HT-29 (cell line): ENCODE measurements around the gene GNAI3. TPM values are rescaled to one million over a fixed set of nuclear protein-coding genes. Genes with fewer than 3 reads are reported as not detected.

Experiments used
- DNase-seq: peaks from one replicate; pipeline ENCODE4 v3.0.0-alpha.2; 2015; ENCODE audit warnings: low spot score
- total RNA-seq: library from RNA; depleted of rRNA; stranded (reverse); fragments of >200 nt; shearing (Covaris generic); gene quantifications from 2 replicates; pipeline ENCODE4 v1.2.3, GENCODE V29; 2014

The GNAI3 gene
- total RNA-seq, 1 experiment from 2014 or later = 3.9 TPM

DNA sequence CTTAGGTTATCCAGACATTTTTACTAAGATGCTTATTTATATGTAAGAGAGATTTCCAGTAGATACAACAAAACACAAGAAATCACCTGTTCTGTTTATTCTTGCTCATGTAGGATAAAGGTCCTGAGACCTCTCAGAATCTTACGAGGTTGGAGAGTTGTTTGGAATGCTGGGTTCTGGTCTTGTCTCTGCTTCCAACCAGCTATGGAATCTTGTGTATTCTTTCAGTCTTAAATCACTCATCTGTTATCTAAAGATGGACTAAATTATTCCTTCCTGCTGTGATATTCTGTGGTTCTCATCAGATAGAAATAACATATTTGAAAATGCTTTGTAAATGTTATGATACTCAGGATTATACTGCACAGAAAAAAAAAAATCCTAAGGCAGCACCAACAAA lies 49.7 kb downstream of the GNAI3 start:
- no peak for DNase-seq

DNA sequence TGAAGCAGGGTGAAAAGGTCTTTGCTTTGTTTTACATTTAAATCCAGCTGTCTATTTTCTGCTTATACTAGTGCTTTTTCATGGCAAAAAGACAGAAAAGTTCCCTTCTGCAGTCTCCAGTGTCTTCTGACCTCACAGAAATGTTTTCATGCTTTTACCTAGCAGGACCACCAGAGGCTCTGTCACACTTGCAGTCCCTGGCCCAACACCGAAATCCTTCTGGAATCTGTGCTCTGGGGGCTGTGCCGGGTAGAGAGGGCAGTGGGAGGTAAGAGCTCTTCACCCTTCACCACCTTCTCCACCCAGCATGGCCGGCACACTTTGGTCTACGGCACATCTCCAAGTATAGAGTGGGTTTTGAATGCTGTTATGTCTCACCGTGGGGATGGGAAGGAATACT lies 50.2 kb downstream of the GNAI3 start:
- DNase-seq = no peak

DNA sequence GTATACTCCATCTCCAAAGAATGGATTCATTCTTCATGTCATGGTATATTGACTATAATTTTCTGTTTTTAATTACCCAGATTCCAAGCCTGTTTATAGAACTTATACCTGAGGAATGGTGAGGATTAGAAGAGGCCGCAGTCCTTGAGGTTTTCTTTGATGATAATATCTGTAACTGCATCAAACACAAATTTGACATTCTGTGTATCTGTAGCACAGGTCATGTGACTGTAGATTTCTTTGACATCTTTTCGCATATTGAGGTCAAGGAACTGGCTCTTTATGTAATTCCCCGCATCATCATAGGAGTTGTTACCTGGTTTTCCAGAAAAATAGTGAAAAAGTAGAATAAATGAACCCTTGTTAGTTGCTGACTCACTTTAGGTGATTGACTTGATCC lies 54.8 kb downstream of the GNAI3 start:
- DNase-seq = no peak

DNA sequence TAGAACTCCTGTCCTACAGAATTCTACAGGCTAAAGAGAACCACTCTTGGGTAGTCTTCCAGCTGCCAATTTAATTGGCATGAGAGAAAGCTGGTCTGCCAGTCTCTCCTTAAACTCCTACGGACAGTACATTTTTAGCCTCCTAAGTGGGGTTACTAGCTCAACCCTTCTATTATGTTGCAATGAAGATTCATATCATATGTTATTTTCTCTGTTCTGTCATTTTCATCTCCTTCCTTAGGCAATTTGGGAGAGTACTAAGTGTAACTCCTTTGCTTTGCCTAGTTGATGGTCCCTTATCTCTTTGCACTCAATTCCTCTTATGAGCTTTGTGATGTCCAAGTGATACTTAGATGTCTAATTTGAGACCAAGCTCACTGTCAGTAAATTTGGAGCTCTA lies 57.0 kb downstream of the GNAI3 start:
- DNase-seq = no peak

DNA sequence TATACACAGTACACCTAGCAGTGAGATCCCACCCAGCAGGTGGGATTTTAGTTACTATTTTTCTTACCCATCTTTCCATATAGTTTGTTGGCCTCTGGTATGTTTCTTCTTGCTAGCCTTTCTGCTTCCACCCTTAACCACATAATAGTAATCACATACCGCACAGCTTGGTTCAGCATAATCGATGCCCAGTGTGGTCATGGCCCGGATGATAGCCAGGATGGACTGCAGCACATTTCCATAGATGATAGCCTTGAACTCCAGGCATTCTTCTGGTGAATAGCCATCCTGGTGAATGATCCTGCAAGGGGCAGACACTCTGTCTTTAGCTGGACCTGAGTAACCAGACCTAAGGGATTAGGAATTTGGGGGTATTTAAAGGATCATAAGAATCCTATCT lies 61.5 kb downstream of the GNAI3 start:
- DNase-seq = no peak

DNA sequence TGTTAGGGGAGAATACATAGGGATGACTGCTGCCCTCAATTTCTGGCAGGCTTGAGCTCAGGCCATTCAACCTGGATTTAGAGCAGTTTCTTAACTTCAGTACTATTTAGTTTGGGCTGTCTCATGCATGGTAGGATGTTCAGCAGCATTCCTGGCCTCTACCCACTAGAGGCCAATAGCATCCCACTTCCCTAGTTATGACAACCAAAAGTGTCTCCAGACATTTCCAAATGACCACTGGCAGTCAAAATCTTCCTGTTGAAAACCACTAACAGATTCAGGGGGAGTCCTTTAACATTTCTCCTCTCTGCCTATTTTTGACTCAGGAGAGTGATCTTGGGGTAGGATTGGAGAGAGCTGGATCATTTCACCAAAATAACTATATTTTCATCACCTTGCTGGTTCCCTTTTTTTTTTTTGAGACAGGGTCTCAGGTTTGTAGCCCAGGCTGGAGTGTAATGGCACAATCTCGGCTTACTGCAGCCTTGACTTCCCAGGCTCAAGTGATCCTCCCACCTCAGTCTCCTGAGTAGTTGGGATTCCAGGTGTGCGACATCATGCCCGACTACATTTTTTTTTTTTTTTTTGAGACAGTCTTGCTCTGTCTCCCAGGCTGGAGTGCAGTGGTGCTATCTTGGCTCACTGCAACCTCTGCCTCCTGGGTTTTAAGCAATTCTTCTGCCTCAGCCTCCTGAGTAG lies 62.3 kb downstream of the GNAI3 start:
- DNase-seq = no peak

DNA sequence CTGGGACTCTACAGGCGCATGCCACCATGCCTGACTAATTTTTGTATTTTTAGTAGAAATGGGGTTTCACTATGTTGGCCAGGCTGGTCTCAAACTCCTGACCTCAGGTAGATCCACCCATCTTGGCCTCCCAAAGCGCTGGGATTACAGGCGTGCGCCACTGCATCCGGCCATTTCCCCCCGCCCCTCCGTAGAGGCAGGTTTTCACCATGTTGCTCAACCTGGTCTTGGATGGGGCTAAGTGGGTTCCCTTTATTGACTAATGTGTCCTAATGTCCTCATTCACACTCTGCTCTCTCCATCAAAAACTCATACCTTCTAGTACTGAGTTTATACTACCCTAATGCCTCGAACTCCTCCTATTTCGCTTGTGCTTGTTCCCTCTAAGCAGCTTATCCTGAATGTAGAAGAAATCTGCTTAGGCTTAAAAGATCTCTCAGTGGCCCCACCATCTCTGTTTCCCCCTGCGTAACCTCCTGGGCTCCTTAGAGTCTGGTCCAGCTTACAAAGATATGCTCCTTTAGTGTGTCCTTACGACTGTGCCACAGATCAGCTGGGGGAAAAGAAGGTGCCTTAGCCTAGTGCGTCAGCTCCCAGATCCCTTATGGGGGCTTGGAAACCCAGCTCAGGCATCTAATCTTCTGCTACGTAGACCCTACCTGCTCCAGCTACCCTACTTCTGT lies 63.0 kb downstream of the GNAI3 start:
- no peak for DNase-seq

DNA sequence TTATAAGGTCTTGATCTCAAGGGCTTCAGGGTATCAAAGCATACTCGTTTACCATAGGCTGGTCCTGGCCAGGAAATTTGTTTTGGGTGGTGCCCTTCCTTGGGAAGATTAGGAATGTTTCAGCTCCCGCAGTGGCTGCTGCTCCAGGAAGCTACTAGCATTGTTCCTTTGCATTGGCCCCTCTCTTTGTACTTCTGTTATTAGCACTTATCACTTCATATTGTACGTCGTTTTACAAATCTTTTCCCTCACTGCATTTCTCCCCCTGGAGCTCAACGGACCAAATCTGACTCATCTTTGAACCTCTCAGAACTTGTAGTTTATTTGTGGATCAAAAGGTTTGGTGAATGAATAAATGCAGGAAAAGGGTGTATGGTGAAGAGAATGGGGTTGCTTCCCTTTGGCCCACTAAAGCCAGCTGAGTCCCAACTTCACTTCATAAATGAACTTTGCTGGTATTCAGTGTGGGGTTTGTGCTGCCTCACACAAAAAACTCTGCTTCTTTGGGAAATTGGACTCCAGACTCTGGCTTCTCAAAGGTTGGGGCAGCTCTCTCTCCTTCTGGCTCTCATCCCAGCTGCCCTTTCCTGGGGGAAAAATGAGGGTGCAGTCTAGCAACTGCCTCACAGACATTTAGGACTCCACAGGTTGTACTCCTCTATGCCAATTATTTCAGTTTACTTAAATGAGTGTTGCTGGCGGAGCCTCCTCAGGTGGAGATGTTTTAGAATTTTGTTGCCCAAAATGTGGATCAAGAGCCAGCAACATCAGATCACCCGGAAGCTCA lies 65.1 kb downstream of the GNAI3 start:
- no peak for DNase-seq

DNA sequence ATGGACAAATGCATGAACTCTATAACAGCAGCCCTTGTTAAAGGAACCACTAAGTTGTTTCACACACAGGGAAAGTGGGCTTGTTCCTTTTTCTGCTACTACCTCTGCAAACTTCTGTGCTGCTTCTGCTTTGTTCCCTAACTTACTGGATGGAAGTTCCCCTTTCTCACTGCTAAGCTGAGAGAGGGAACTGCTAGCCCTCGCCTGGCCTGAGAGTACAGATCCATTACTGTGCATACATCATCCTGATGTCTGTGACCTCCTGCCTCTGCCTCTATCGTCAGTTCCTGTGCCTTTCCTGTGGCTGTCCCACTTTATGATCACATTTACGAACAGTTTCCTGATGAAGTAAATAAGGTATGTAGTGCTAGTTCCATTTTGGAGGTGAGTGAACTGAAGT lies 67.5 kb downstream of the GNAI3 start:
- DNase-seq = no peak

DNA sequence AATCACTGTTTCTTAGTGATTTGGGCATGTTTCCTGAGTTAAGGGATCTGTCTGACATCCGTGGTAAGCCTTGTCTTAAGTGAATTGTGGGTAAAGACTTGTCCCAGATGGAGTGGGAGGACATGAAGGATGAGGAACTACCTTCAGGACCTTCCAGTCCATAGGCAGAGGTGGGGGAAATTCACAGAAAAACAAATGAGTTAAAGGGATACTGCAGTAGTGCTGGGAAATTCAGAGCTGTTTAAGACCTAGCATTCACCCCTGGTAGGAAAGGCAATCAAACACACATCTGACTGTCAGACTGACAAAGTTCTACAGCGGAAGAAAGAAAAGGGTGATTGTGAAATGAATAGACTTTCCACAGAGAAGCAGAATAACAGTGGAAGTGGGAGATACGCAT lies 68.0 kb downstream of the GNAI3 start:
- no peak for DNase-seq

DNA sequence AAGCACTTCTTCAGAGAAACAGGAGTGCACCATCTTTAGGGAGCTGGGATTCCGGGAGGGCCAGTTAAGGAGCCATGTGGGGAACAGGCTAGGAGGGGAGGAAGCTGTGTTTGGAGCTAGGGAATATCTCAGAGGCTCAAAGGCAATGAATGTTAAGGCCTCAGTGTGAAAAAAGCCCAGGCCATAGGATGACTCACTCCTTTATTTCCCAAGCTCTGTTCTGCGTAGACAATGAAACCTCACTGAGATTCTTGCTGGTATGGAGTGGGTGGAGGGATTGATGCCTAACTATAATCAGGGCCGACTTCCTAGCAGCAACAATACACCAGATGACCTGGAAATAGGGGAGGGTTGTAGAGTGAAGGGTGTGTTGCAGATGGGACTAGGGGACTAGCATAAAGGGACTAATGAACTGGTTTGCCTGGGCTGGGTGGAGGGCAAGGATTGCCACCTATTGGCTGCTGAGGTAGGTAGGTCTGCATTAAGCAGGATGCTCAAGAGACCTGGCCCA lies 68.9 kb downstream of the GNAI3 start:
- DNase-seq = peak; percentile 58

DNA sequence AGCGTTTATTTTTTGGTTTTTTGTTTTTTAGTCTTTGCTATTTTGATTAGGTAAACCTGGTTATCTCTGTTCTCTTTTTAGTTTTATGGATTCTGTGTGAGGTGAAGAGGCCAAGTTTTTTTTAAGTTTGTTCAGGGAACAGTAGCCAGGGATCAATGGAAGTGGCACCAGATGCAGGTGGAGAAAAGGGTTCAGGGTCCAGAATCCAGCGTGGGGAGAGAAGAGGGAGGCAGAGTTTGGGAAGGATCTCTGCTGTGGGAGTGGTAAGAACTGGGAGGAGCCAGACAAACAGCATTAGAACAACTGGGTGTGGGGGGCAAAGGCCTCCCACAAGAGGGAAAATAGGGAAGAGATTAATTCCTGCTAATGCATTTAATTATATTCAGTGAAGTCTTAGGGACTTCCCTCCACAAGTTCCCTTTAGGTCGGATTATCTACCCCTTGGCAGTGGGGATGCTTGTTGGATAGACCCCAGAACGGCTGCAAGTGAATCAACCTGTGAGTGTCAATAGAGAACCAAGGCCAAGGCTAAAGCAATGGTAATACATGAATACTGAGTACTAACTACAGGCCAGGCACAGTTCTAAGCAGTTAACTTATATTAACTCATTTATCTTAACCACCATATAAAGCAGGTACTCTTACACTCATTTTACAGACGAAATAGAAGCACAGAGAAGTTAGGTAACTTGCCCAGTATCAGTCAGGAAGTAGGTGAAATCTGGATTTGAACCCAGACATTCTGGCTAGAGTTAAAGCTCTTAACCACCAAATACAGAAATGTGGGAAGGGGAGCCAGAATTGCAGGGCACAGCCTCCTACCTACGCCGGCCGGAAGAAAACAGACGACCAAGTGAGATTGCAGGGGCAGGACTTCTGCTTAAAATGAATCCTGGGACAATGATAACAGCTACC lies 70.5 kb downstream of the GNAI3 start:
- DNase-seq = peak; percentile 9

DNA sequence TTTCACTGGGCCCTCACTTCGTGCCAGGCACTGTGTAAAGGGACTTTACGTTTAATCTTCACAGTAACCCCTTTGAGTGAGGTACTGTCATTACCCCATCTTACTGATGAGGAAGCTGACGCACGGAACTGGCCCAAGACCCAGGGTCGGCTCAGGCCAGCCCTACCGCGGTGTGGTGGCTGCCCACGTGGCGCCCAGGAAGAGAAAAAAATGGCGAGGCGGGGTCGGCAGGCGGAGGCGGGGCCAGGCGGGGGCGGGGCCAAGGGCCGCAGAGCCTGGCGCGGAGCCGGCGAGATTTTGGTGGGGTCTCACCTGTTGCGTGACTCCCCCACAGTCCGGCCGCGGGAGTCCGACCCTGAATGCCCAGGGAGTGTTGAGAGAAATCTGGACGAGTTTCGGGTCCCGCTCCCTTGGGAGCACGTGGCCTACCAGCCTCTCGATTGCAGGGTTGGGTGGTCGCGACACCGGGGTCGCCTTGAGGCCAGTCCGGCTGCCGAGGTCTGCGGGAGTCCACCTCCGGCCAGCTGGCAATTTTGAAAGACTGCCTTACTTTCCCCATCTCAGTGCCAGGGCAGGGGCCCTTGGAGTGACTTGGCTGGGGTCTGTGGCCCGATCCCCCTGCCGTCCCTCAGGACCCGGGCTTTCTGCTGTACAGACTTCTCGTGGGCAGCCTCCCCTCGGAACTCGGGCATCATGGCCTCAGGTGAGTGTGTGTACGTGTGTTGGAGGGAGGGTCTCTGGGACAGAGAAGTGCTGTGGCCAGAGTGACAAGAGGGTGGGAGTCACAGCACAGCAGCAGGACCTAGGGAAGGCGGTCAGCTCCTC lies 71.4 kb downstream of the GNAI3 start, which contains the start of the genes AMPD2 and GNAT2:
Gene AMPD2, plus strand, starts transcription at position 262 of the 825 bp plus-strand sequence. CDS start 1,339 bp downstream, outside the sequence.
Gene GNAT2, minus strand, starts transcription at position 41 of the 825 bp plus-strand sequence. CDS start 6,746 bp downstream, outside the sequence.
- DNase-seq = peak; percentile 63

DNA sequence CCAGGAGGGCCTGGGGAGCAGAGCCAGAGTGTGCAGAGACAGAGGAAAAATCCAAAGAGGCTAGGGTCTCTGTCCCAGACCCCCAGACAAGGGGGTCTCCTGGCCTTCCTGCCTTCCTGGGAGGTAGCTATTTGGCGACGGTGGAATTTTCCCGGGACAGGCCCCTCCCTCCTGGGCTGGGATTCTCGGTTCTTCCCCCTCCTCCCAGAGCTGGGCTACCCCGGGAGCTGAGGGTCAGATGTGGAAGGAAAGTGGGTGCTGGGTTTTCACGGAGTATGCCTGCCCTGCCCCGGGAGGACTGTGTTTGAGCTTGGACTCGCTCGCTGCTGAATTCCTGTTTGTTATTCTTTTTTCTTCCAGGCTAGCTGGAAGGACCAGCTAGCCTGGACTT lies 72.0 kb downstream of the GNAI3 start:
- DNase-seq = peak; percentile 42

DNA sequence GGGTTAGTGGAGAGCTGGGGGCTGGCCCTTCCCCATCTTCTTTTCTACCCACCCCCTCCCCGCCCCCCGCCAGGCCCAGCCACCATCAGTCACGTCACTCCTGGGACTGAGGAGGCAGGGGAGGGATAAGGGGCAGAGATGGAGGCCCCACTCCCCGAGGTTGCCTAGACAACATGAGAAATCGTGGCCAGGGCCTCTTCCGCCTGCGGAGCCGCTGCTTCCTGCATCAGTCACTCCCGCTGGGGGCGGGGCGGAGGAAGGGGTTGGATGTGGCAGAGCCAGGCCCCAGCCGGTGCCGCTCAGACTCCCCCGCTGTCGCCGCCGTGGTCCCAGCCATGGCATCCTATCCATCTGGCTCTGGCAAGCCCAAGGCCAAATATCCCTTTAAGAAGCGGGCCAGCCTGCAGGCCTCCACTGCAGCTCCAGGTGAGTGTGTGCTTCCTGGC lies 72.4 kb downstream of the GNAI3 start:
- DNase-seq = peak; percentile 83

DNA sequence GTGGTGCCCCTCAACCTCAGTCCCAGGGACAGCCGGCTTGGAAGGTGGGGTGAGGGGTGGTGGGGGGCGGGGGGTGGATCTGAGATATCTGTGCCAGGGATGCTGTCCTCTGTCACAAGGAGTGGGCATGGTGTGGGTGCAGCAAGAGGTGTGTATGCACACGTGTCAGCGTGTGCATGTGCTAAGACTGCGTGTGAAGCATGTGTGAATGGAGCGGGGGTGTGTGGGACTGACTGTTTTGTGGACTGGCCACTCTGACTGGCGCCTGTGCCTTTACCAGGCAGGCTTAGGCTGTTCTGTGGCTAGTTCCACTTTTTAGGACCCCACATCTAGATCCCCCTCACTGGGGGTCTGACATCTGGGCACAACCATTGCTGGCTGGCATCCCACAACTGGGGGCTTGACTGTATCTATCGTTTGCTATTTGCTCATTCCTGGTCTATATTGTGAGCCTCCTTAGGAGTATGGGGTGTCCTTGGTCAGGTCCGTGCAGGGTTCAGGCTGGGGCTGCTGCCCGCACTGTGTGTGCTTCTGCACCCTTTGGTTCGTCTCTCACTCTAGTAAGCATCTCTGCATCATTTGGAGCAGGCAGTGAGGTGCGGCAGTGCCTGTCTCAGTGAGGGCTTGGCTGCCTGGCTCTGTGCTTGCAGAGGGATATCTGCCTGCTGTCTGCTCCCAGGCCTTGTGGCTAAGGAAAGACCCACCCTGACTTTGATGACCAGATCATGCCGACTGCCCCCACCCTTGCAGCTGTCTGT lies 73.1 kb downstream of the GNAI3 start:
- DNase-seq = no peak

DNA sequence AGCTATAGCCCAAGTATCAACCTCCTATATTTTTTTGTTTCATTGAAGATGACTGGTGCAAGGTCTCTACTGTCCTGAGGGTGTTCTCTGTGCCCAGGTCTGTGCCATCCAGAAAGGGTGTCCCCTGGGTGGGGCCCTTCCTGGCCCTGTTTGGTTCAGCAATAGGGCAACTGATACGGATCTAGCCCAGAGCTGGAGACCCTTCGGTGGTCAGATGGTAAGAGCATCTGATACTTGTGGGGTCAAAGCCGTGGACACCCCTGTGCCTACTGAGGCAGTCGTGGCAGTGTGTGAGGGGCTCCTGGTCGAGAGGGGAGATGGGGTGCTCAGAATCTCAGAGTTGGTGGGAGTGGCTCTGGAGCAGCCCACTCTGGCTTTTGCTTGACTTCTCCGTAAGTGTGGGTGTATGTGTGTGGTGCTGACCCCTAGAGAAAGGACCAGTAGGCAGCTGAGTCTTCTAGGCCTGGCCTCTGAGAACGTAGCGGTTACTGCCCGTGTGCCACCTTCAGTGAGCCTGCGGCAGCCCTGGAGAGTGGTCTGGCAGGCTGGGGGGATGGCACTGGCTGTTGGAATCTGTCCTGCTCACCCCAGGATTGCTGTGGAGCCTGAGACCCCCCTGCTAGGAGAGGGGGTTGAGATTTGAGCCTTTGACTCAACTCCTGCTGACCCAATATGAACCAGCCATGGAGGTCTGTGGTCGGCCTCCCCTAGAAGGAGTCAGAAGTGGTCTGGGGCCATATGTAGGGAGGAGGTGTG lies 73.9 kb downstream of the GNAI3 start:
- DNase-seq = no peak

DNA sequence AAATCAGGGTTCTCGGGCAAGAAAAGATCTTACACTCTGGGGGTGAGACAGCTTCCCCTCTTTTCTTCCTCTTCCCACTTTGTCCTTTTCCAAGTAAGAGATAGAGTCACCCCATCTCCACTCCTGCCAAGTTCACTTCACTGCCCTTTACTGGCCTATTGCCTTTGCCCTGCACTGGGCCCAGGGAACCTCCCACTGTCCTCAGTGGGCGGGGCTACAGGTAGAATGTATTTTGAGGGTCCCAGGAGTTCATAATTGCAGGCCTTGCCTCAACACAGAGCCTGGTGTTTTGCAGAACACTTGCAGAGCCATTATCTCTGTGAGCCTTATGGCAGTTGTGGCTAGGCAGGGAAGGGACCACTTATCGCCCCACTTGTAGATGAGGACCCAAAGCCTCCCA lies 74.5 kb downstream of the GNAI3 start:
- no peak for DNase-seq
